Caco-2 (cell line): ENCODE measurements around the gene CRELD1. TPM values are rescaled to one million over a fixed set of nuclear protein-coding genes. Genes with fewer than 3 reads are reported as not detected.

ENCODE experiments used
- BruUV-seq: library from RNA; stranded (reverse); fragments of 400-500 nt; replicated peaks from 2 replicates; lab custom pipeline; 2021; lab: Mats Ljungman, UMichigan
- CTCF ChIA-PET: fragments of 300-600 bp; sonication (Branson Sonifier 250); formaldehyde crosslinking; loops from one replicate; lab custom pipeline; 2022; ENCODE audit warnings: antibody characterized with exemption; lab: Charles Lee
- POLR2A ChIA-PET: fragments of 300-600 bp; sonication (Branson Sonifier 250); formaldehyde crosslinking; loops from one replicate; lab custom pipeline; 2022; ENCODE audit warnings: antibody characterized with exemption; lab: Charles Lee
- DNase-seq, 2 experiments: peaks; one replicate each; pipeline versions ENCODE4 v3.0.0 to v3.0.0-alpha.2; 2020 to 2022
- H3K27me3 ChIP-seq: replicated peaks from 2 replicates; pipeline ENCODE4 v1.6.0; 2011; ENCODE audit warnings: low read length; ENCODE audit not compliant: control insufficient read depth, insufficient read depth
- H3K36me3 ChIP-seq: 2 replicates; pipeline ENCODE4 v1.5.1; 2011; ENCODE audit warnings: low read length; ENCODE audit not compliant: control insufficient read depth, insufficient read depth
- H3K4me1 ChIP-seq: fragments of 250-450 bp; sonication (Bioruptor Pico); 2 replicates; pipeline ENCODE4 v1.5.1; 2020; ENCODE audit warnings: mild to moderate bottlenecking
- H3K4me3 ChIP-seq: 2 replicates; pipeline ENCODE4 v1.5.1; 2011; ENCODE audit warnings: low read depth, mild to moderate bottlenecking, control low read depth, low read length
- H3K9me3 ChIP-seq: fragments of 250-450 bp; sonication (Bioruptor Pico); 2 replicates; pipeline ENCODE4 v1.5.1; 2020; ENCODE audit warnings: mild to moderate bottlenecking, moderate library complexity
- H3K27ac Mint-ChIP-seq: one replicate; pipeline ENCODE4 v1.8.0; 2022; ENCODE audit warnings: mixed read lengths; ENCODE audit not compliant: unreplicated experiment
- H3K27me3 Mint-ChIP-seq: one replicate; pipeline ENCODE4 v1.8.0; 2022; ENCODE audit warnings: mixed read lengths; ENCODE audit not compliant: insufficient read depth, unreplicated experiment
- H3K36me3 Mint-ChIP-seq: one replicate; pipeline ENCODE4 v1.8.0; 2022; ENCODE audit warnings: mild to moderate bottlenecking, mixed read lengths; ENCODE audit not compliant: insufficient read depth, unreplicated experiment
- H3K4me1 Mint-ChIP-seq: one replicate; pipeline ENCODE4 v1.8.0; 2022; ENCODE audit warnings: low read depth, mixed read lengths; ENCODE audit not compliant: unreplicated experiment
- H3K4me3 Mint-ChIP-seq: one replicate; pipeline ENCODE4 v1.8.0; 2022; ENCODE audit warnings: mild to moderate bottlenecking, moderate library complexity, mixed read lengths; ENCODE audit not compliant: unreplicated experiment
- H3K9me3 Mint-ChIP-seq: one replicate; pipeline ENCODE4 v1.8.0; 2022; ENCODE audit warnings: mixed read lengths; ENCODE audit not compliant: unreplicated experiment
- CTCF ChIP-seq, 2 experiments: fragments of 200-600 bp in 1 of 2; IDR thresholded peaks; 1 replicate in 1 of 2; 2 replicates in 1 of 2; pipeline versions ENCODE4 v1.5.1 to v1.8.0; 2011 to 2022; ENCODE audit warnings: antibody characterized with exemption in 1 of 2, control low read depth in 1 of 2, inconsistent platforms in 1 of 2, low read depth in 1 of 2, low read length in 1 of 2, mild to moderate bottlenecking in 1 of 2, moderate library complexity in 1 of 2; ENCODE audit not compliant: insufficient read depth in 1 of 2, severe bottlenecking in 1 of 2, unreplicated experiment in 1 of 2
- intact Hi-C: fragments of 100-400 bp; cut with micrococcal nuclease; formaldehyde crosslinking; loops from one replicate; pipeline ENCODE4 v1.10.0; 2022; ENCODE audit not compliant: unreplicated experiment
- total RNA-seq: library from RNA; stranded (reverse); gene quantifications from 2 replicates; pipeline ENCODE4 v1.2.3, GENCODE V29; 2022

CRELD1 gene
- total RNA-seq, 1 experiment from 2014 or later = 18.3 TPM

GRCh38 chr3:9955611-9956352 lies 22.1 kb downstream of the CRELD1 start:
- TF ChIP-seq CTCF (IDR thresholded peaks at IDR 0.05; ENCODE audit: insufficient read depth in 1 of 2, low read depth in 1 of 2, low read length in 1 of 2, severe bottlenecking in 1 of 2, unreplicated experiment in 1 of 2) = no peak
- BruUV-seq = no TSS peak
- CTCF ChIA-PET = interaction anchor here (0.5 to 0.8 kb wide), 2 partner anchors 9 to 192 kb away, joined by 3 to 4 read pairs; no protein-coding TSS in a partner anchor
- Mint-ChIP-seq H3K9me3 (no peaks in the 10 kb centered on the region), H3K4me3 (no peak overlapping the region), H3K27me3 (no peaks in the 10 kb centered on the region), H3K36me3 (peaks cover 7% of the 10 kb centered on the region), H3K4me1 (no peaks in the 10 kb centered on the region), H3K27ac (no peak overlapping the region)
- Histone ChIP-seq H3K27me3 (no peaks in the 10 kb centered on the region), H3K4me1 (no peaks in the 10 kb centered on the region), H3K4me3 (no peak overlapping the region), H3K36me3 (no peaks in the 10 kb centered on the region), H3K9me3 (no peaks in the 10 kb centered on the region)
- DNase-seq = no peak
- intact Hi-C loops = no loop called here
- POLR2A ChIA-PET = no interaction called here

- H3K9me3 Mint-ChIP-seq = no peaks in the 10 kb centered on the region
- H3K4me1 Mint-ChIP-seq = no peaks in the 10 kb centered on the region
- no peaks in the 10 kb centered on the region for H3K9me3 ChIP-seq
- peaks cover 7% of the 10 kb centered on the region for H3K36me3 Mint-ChIP-seq
- no peak overlapping the region for H3K27ac Mint-ChIP-seq
- H3K4me3 Mint-ChIP-seq = no peak overlapping the region
- H3K27me3 ChIP-seq = no peaks in the 10 kb centered on the region
- ChIA-PET CTCF (no interaction called here), POLR2A (no interaction called here)
- no peaks in the 10 kb centered on the region for H3K4me1 ChIP-seq
- no peaks in the 10 kb centered on the region for H3K27me3 Mint-ChIP-seq
- BruUV-seq = no TSS peak
- H3K36me3 ChIP-seq = no peaks in the 10 kb centered on the region
- intact Hi-C loops = no loop called here
- no peak for TF ChIP-seq CTCF (IDR thresholded peaks at IDR 0.05; ENCODE audit: insufficient read depth in 1 of 2, low read depth in 1 of 2, low read length in 1 of 2, severe bottlenecking in 1 of 2, unreplicated experiment in 1 of 2)
- no peak for DNase-seq
- no peak overlapping the region for H3K4me3 ChIP-seq
Observed at GRCh38 chr3:9957214-9957613, 23.6 kb downstream of the CRELD1 start.

GRCh38 chr3:9965200-9965875 lies 31.7 kb downstream of the CRELD1 start:
- intact Hi-C loops = no loop called here
- no peaks in the 10 kb centered on the region for H3K36me3 ChIP-seq
- TF ChIP-seq CTCF (IDR thresholded peaks at IDR 0.05; ENCODE audit: insufficient read depth in 1 of 2, low read depth in 1 of 2, low read length in 1 of 2, severe bottlenecking in 1 of 2, unreplicated experiment in 1 of 2) = no peak
- Mint-ChIP-seq H3K27me3 (no peaks in the 10 kb centered on the region), H3K36me3 (peaks cover 29% of the 10 kb centered on the region), H3K4me3 (no peak overlapping the region), H3K27ac (no peak overlapping the region), H3K9me3 (no peaks in the 10 kb centered on the region), H3K4me1 (no peaks in the 10 kb centered on the region)
- CTCF ChIA-PET = no interaction called here
- no peaks in the 10 kb centered on the region for H3K4me1 ChIP-seq
- H3K9me3 ChIP-seq = no peaks in the 10 kb centered on the region
- H3K4me3 ChIP-seq = no peak overlapping the region
- no peak for DNase-seq
- H3K27me3 ChIP-seq = no peaks in the 10 kb centered on the region
- POLR2A ChIA-PET = interaction anchor here (0.5 kb wide), 1 partner anchor 765 kb away, joined by 3 read pairs; no protein-coding TSS in a partner anchor
- no TSS peak for BruUV-seq
